ENCODE data around the gene CNP. TPM values are rescaled to one million over a fixed set of nuclear protein-coding genes. Genes with fewer than 3 reads are reported as not detected.

Gene CNP
- 60.0 and 84.3 TPM in 2 replicates for total RNA-seq (ENCODE audit: low replicate concordance)
- long read RNA-seq, full-length matches to known transcripts: 88 of 101 reads
- long read RNA-seq, partial matches to known transcripts: 8 of 101 reads
- long read RNA-seq, other reads (novel, unspliced or antisense): 5 of 101 reads

GRCh38 chr17:41966463-41967140 is at the start of gene CNP:
CNP (plus strand) TSS chr17:41966795; CDS start chr17:41966885, 90 bp downstream.
- peak within 1 kb of the TSS; percentile 91 for H3K4me3 Mint-ChIP-seq
- H3K36me3 Mint-ChIP-seq: peaks cover 14% of the 10 kb centered on the region
- H3K4me1 Mint-ChIP-seq (ENCODE audit: unreplicated experiment): peaks cover 18% of the 10 kb centered on the region
- DNase-seq (ENCODE audit: extremely low spot score, unreplicated experiment): peak; percentile 91
- no peaks in the 10 kb centered on the region for H3K27me3 Mint-ChIP-seq
- no peaks in the 10 kb centered on the region for H3K9me3 Mint-ChIP-seq
- no peak for TF ChIP-seq CTCF (conservative IDR thresholded peaks at IDR 0.05)
- H3K27ac Mint-ChIP-seq: peak within 1 kb of the TSS; percentile 96

- peaks cover 43% of the 10 kb centered on the region for H3K4me1 Mint-ChIP-seq (ENCODE audit: unreplicated experiment)
- H3K27me3 Mint-ChIP-seq: no peaks in the 10 kb centered on the region
- peak overlapping the region; percentile 81 for H3K27ac Mint-ChIP-seq
- H3K9me3 Mint-ChIP-seq: no peaks in the 10 kb centered on the region
- H3K36me3 Mint-ChIP-seq: peaks cover 17% of the 10 kb centered on the region
- peak overlapping the region; percentile 92 for H3K4me3 Mint-ChIP-seq
- DNase-seq (ENCODE audit: extremely low spot score, unreplicated experiment): no peak
- TF ChIP-seq CTCF (conservative IDR thresholded peaks at IDR 0.05): no peak
Measured at GRCh38 chr17:41917192-41917591, 49.4 kb upstream of the CNP start.

- H3K36me3 Mint-ChIP-seq: peaks cover 11% of the 10 kb centered on the region
- H3K4me1 Mint-ChIP-seq (ENCODE audit: unreplicated experiment): peaks cover 43% of the 10 kb centered on the region
- TF ChIP-seq CTCF (conservative IDR thresholded peaks at IDR 0.05): peak; percentile 31
- no peaks in the 10 kb centered on the region for H3K9me3 Mint-ChIP-seq
- H3K4me3 Mint-ChIP-seq: peak overlapping the region; percentile 92
- DNase-seq (ENCODE audit: extremely low spot score, unreplicated experiment): no peak
- peak overlapping the region; percentile 81 for H3K27ac Mint-ChIP-seq
- no peaks in the 10 kb centered on the region for H3K27me3 Mint-ChIP-seq
Measured at GRCh38 chr17:41917679-41918313, 48.8 kb upstream of the CNP start.

GRCh38 chr17:41918314-41919164 is 48.1 kb upstream of the CNP start, which contains the start of gene ACLY:
ACLY (minus strand) TSS chr17:41918951; CDS start chr17:41913873, 5,078 bp downstream.
- Mint-ChIP-seq H3K36me3 (peaks cover 6% of the 10 kb centered on the region), H3K4me1 (ENCODE audit: unreplicated experiment) (peaks cover 43% of the 10 kb centered on the region), H3K27ac (peak within 1 kb of the TSS; percentile 91), H3K27me3 (no peaks in the 10 kb centered on the region), H3K9me3 (no peaks in the 10 kb centered on the region), H3K4me3 (peak within 1 kb of the TSS; percentile 92)
- no peak for TF ChIP-seq CTCF (conservative IDR thresholded peaks at IDR 0.05)
- DNase-seq (ENCODE audit: extremely low spot score, unreplicated experiment): peak; percentile 98

GRCh38 chr17:41919165-41919817 is 47.3 kb upstream of the CNP start:
- H3K4me1 Mint-ChIP-seq (ENCODE audit: unreplicated experiment): peaks cover 36% of the 10 kb centered on the region
- TF ChIP-seq CTCF (conservative IDR thresholded peaks at IDR 0.05): no peak
- no peaks in the 10 kb centered on the region for H3K9me3 Mint-ChIP-seq
- peaks cover 6% of the 10 kb centered on the region for H3K36me3 Mint-ChIP-seq
- DNase-seq (ENCODE audit: extremely low spot score, unreplicated experiment): no peak
- peak overlapping the region; percentile 91 for H3K27ac Mint-ChIP-seq
- no peaks in the 10 kb centered on the region for H3K27me3 Mint-ChIP-seq
- H3K4me3 Mint-ChIP-seq: peak overlapping the region; percentile 92

Data from type B pancreatic cell (in vitro differentiated cells).